ENCODE results near the gene TMEM176A. TPM values are rescaled to one million over a fixed set of nuclear protein-coding genes. Genes with fewer than 3 reads are reported as not detected.

Gene TMEM176A
- total RNA-seq, 2 donors from 2014 or later = 0.20 TPM; not detected in 1

DNA sequence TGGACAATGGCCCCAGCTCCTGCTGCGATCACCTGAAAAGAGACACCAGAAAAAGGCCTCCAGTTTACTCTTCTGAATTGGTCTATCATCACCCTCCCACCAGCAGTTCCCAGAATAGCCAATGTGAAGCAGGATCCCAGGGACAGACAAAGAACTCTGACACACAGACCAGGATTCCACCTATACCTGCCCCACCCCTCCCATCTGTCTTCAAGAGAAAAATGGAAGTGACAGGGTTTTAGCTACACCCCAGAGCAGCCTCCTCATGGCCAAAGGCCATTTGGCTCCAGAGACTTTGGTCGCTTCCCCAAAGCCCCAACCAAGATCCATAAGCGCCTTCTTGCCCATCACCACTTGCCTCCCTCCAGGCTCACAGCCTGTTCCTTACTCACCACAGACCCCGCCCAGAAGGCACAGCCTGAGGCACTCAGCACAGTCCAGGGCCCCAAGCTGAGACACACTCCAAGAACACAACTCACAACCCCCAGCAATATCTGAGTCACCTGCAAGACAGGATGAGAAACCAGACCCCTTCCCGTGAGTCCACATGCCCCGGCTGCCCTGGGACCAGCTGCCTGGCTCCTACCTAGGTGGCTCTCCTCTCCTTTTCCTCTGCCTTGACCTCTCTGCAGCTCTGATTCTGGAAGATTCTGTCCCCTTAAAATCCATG, 6.9 kb upstream of the TMEM176A start:
- no peak overlapping the region for H3K4me3 Mint-ChIP-seq
- H3K4me1 Mint-ChIP-seq = peaks cover 2% of the 10 kb centered on the region
- no peak overlapping the region for H3K27ac Mint-ChIP-seq
- H3K9me3 ChIP-seq (ENCODE audit: control insufficient read depth, low read length, poor library complexity, severe bottlenecking) = no peaks in the 10 kb centered on the region
- H3K27me3 Mint-ChIP-seq = peaks cover 18% of the 10 kb centered on the region
- ATAC-seq = no peak
- H3K36me3 Mint-ChIP-seq (ENCODE audit: low read depth) = peaks cover 5% of the 10 kb centered on the region
- DNase-seq = no peak

DNA sequence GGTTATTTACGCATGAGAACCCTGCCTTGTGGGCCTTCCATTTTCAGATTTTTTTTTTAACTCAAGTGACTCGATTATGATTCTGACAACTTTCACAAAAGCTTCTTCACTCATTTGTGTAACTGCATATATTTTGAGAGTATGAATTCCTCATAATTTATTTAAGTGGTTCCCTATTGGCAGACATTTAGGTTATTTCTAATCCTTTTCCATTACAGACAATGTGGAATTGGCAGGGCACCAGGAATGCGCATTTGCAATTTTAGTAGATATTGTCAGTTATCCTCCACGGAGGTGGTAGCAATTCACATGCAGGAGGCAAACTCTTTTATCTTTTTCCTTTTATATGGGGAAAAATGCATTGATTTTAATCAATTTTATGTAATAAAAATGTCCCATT, 2.9 kb upstream of the TMEM176A start:
- Mint-ChIP-seq H3K27me3 (peaks cover 37% of the 10 kb centered on the region), H3K4me3 (no peak overlapping the region), H3K27ac (no peak overlapping the region), H3K36me3 (ENCODE audit: low read depth) (peaks cover 6% of the 10 kb centered on the region), H3K4me1 (peaks cover 10% of the 10 kb centered on the region)
- H3K9me3 ChIP-seq (ENCODE audit: control insufficient read depth, low read length, poor library complexity, severe bottlenecking) = no peaks in the 10 kb centered on the region
- ATAC-seq (no peak), DNase-seq (no peak)

DNA sequence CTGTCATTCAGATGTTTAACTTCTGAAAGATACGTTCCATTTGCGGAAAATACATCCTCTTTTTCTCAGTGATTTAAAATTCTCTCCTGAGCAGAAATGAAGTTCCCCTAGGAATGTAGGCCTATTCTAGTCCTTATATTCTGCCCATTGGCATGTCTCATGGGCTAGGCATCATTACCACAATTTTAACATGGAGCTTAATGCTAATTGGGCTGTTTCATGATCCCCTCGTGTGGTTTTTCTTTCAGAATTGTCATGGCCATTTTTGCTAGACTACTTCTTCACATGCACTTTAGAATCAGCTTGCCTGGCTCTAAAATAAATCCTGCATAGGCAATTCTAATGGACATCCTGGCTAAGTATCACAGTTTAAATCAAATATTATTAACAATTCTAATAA, 1.4 kb upstream of the TMEM176A start:
- Mint-ChIP-seq H3K4me1 (peaks cover 10% of the 10 kb centered on the region), H3K27ac (peak overlapping the region; percentile 16), H3K27me3 (peaks cover 39% of the 10 kb centered on the region), H3K4me3 (peak overlapping the region; percentile 73), H3K36me3 (ENCODE audit: low read depth) (peaks cover 6% of the 10 kb centered on the region)
- no peaks in the 10 kb centered on the region for H3K9me3 ChIP-seq (ENCODE audit: control insufficient read depth, low read length, poor library complexity, severe bottlenecking)
- DNase-seq = no peak
- ATAC-seq = no peak

DNA sequence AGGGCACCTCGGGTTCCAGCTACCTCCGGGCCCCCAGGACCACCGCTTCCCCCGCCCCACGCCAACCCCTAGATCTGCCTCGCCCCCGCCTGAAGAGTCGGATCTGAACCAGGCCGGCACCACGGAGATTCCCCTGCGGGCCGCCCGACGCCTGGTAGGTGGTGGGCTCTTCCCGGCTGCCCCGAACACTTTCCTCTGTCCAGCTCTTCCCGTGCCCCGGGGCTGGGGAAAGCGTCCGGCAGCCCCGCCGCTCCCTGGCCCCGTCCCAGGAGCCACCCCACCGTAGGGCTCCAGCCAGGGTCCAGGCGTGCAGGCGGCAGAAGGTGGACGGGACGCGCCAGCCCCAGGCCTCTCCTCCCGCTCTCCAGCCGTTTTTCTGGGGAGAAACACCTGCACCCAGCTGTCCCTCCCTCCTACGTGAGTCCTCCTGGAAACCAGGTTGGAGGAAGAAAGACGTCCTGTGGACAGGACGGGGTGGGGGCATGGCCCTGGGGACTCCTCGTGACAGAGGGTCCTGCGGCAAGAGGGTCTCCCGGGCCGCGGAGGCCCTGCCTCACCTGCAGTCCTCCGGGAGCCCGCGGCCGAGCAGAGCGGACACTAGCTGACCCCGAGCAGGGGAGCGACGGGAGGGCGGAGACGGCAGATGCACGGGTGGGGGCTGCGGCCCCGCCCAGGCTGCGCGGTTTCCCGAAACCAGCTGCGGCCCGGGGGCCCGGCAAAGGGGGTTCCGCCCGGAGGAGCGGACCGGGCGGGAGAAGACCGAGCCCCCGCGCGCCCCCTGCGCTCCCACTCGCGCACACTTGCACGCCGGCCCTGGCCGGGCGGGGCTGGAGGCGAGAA, 608 bp upstream of the TMEM176A start, which contains the start of gene TMEM176B:
Gene TMEM176B, minus strand, starts transcription at position 624 of the 840 bp plus-strand sequence. CDS start 3,795 bp downstream, outside the sequence.
- H3K36me3 Mint-ChIP-seq (ENCODE audit: low read depth) = peaks cover 6% of the 10 kb centered on the region
- H3K4me3 Mint-ChIP-seq = peak within 1 kb of the TSS; percentile 79
- peak within 1 kb of the TSS; percentile 16 for H3K27ac Mint-ChIP-seq
- H3K4me1 Mint-ChIP-seq = peaks cover 10% of the 10 kb centered on the region
- H3K9me3 ChIP-seq (ENCODE audit: control insufficient read depth, low read length, poor library complexity, severe bottlenecking) = no peaks in the 10 kb centered on the region
- peaks cover 45% of the 10 kb centered on the region for H3K27me3 Mint-ChIP-seq
- ATAC-seq (peak; percentile 36), DNase-seq (no peak)

DNA sequence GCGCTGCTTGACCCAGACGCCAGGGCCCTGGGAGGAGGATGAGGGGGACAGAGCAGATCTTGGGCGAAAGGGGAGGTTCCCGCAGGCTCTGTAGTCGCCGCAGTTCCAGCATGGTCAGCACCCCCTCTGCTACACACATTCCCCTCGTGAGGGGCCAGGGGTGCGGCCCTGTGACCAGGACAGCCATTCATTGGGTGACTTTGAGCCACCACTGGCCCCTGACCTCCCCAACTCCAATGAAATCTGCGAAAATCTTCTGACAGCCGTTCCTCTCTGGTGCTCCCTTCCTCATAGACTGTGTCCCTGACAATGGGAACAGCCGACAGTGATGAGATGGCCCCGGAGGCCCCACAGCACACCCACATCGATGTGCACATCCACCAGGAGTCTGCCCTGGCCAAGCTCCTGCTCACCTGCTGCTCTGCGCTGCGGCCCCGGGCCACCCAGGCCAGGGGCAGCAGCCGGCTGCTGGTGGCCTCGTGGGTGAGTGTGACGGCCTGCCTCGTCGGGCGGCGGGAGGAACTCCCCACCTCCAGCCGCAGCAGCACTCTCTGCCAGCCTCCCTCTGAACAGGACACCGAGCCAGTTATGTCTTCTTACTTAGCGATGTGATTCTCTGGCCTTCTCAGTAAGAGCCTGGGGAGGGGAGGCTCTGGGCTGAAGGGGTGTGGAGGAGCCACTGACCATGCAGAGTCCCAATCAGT, 825 bp downstream of the TMEM176A start:
- ATAC-seq (no peak), DNase-seq (no peak)
- peaks cover 5% of the 10 kb centered on the region for H3K9me3 ChIP-seq (ENCODE audit: control insufficient read depth, low read length, poor library complexity, severe bottlenecking)
- Mint-ChIP-seq H3K27me3 (peaks cover 48% of the 10 kb centered on the region), H3K4me1 (peaks cover 10% of the 10 kb centered on the region), H3K4me3 (peak overlapping the region; percentile 79), H3K27ac (no peak overlapping the region), H3K36me3 (ENCODE audit: low read depth) (peaks cover 6% of the 10 kb centered on the region)

DNA sequence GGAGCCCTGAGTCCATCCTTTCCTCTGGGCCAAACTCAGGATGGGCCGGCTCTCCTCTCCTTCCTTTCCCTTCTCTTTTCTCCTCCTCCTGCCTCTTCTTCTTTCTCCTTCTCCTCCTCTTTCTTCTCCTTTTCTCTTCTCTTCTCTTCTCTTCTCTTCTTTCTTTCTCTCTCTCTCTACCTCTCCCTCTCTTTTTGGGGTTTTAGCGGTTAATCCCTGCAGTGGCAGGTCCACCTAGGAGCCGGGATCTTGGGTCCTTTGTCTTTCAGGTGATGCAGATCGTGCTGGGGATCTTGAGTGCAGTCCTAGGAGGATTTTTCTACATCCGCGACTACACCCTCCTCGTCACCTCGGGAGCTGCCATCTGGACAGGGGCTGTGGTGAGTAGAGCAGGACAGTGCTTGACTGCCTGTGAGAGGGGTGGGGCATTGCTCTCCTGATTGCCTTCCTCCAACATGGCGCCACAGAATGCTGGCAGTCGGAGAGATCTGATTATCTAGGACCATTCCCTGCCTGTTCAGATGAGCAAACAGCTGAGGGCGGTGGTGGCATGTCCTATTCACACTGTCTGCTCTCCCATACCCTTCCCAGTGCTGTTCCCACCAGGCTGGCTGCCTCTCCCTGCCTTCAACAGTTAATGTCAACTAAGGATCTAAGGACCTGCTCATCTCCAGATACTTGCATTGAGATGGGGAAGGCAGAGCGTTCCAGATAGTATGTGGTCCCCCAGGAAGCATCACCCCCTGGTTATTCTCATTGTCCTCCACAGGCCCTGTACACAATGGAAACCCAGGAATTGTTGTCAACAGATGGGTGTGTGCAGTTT, 1.6 kb downstream of the TMEM176A start:
- Mint-ChIP-seq H3K4me3 (peak overlapping the region; percentile 79), H3K36me3 (ENCODE audit: low read depth) (peaks cover 4% of the 10 kb centered on the region), H3K27ac (no peak overlapping the region), H3K27me3 (peaks cover 45% of the 10 kb centered on the region), H3K4me1 (peaks cover 10% of the 10 kb centered on the region)
- ATAC-seq (no peak), DNase-seq (no peak)
- peaks cover 5% of the 10 kb centered on the region for H3K9me3 ChIP-seq (ENCODE audit: control insufficient read depth, low read length, poor library complexity, severe bottlenecking)

DNA sequence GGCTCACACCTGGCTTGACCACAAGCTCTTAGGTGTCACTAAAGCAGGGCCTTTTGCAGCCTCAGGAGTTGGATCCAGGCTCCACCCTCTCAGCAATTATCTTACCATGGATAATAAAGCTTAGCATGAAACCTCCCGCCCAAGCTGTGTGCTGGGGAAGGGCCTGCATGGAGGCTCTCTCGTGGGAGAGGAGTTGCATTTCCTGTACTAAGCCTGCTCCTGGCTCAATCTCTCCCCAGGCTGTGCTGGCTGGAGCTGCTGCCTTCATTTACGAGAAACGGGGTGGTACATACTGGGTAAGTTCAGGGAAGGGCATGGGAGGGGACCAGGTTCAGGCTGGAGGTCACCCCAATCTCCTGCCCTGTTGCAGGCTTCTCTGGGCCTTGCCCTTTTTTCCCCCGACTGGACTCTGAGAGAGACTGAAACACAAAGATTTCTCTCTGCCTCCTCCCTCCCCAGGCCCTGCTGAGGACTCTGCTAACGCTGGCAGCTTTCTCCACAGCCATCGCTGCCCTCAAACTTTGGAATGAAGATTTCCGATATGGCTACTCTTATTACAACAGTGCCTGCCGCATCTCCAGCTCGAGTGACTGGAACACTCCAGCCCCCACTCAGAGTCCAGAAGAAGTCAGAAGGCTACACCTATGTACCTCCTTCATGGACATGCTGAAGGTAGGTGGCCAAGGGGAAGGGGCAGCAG, 2.7 kb downstream of the TMEM176A start:
- Mint-ChIP-seq H3K4me1 (peaks cover 10% of the 10 kb centered on the region), H3K27me3 (peaks cover 41% of the 10 kb centered on the region), H3K36me3 (ENCODE audit: low read depth) (peaks cover 3% of the 10 kb centered on the region), H3K27ac (no peak overlapping the region), H3K4me3 (no peak overlapping the region)
- H3K9me3 ChIP-seq (ENCODE audit: control insufficient read depth, low read length, poor library complexity, severe bottlenecking) = peaks cover 5% of the 10 kb centered on the region
- ATAC-seq = no peak
- DNase-seq = no peak

DNA sequence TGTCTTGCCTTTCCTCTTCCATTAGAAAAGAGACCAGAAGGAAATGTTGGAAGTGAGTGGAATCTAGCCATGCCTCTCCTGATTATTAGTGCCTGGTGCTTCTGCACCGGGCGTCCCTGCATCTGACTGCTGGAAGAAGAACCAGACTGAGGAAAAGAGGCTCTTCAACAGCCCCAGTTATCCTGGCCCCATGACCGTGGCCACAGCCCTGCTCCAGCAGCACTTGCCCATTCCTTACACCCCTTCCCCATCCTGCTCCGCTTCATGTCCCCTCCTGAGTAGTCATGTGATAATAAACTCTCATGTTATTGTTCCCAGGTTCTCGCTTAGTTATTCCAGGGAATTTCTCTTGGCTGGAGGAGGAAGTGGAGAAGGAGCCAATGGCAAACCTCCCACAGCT, 4.2 kb downstream of the TMEM176A start:
- no peak overlapping the region for H3K4me3 Mint-ChIP-seq
- peaks cover 3% of the 10 kb centered on the region for H3K36me3 Mint-ChIP-seq (ENCODE audit: low read depth)
- no peak for ATAC-seq
- no peak overlapping the region for H3K27ac Mint-ChIP-seq
- peaks cover 5% of the 10 kb centered on the region for H3K9me3 ChIP-seq (ENCODE audit: control insufficient read depth, low read length, poor library complexity, severe bottlenecking)
- peaks cover 34% of the 10 kb centered on the region for H3K27me3 Mint-ChIP-seq
- peaks cover 6% of the 10 kb centered on the region for H3K4me1 Mint-ChIP-seq
- DNase-seq = no peak

DNA sequence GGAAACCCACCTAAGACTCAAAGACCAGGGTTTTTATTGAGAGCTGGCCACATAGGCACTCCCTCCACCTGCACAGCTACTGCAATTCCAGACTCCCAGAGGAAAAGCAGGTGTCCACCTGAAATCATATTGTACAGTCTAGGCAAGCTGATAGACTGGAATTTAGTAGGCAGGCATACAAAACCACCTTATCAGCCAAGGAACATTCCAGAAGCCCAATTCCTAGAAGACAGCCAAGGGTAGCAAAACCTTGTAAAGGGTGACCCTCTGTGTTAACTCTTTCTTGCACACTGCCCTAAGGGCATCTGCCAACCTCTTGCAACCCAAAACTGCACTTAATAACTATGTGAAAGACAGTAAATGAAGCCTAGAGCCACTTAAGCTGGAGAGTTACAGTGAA, 5.3 kb downstream of the TMEM176A start:
- Mint-ChIP-seq H3K27me3 (peaks cover 44% of the 10 kb centered on the region), H3K36me3 (ENCODE audit: low read depth) (peaks cover 3% of the 10 kb centered on the region), H3K4me1 (peaks cover 6% of the 10 kb centered on the region), H3K4me3 (no peak overlapping the region), H3K27ac (no peak overlapping the region)
- DNase-seq = no peak
- no peak for ATAC-seq
- peaks cover 5% of the 10 kb centered on the region for H3K9me3 ChIP-seq (ENCODE audit: control insufficient read depth, low read length, poor library complexity, severe bottlenecking)

DNA sequence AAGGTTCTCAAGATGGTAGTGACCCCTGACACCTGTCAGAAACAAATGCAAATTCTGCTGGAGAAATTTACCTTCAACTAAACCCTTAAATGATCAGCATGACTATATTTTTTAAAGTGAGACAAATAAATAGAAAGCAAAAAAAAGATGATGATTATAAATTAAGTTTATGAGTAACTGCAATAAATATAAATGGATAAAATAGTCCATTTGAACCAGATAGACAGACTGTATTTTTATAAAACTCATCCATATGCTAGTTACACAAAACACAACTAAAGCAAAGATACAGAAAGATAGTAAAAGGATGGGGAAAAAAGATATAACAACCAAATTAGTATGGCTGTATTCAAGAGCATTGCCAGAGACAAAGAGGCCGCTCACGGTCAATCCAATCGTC, 5.9 kb downstream of the TMEM176A start:
- no peak overlapping the region for H3K4me3 Mint-ChIP-seq
- peaks cover 5% of the 10 kb centered on the region for H3K9me3 ChIP-seq (ENCODE audit: control insufficient read depth, low read length, poor library complexity, severe bottlenecking)
- H3K27ac Mint-ChIP-seq = no peak overlapping the region
- ATAC-seq (no peak), DNase-seq (no peak)
- peaks cover 46% of the 10 kb centered on the region for H3K27me3 Mint-ChIP-seq
- H3K36me3 Mint-ChIP-seq (ENCODE audit: low read depth) = peaks cover 3% of the 10 kb centered on the region
- peaks cover 4% of the 10 kb centered on the region for H3K4me1 Mint-ChIP-seq

DNA sequence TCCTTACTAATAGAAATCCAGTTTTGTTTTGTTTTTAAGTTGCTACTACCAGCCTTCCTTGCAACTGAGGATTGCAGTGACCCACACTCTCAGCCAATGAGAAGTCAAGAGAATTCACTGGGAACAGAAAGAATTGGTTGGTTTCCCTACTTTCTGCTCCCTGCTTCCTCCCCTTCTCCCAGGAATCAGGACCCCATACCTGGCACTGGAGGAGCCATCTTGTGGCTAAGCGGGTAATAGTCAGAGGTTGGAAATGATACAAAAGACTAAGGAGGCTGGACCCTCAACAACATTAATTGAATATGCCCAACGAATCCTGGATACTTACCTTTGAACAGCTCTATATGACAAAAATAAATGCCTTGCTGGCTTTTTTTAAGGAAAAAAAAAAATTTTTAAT, 6.3 kb downstream of the TMEM176A start:
- Mint-ChIP-seq H3K27me3 (peaks cover 46% of the 10 kb centered on the region), H3K4me1 (peaks cover 2% of the 10 kb centered on the region), H3K36me3 (ENCODE audit: low read depth) (peaks cover 2% of the 10 kb centered on the region), H3K27ac (no peak overlapping the region), H3K4me3 (no peak overlapping the region)
- peaks cover 5% of the 10 kb centered on the region for H3K9me3 ChIP-seq (ENCODE audit: control insufficient read depth, low read length, poor library complexity, severe bottlenecking)
- no peak for ATAC-seq
- DNase-seq = no peak
